GM12801 (cell line): Measurements from ENCODE around the gene CD82.

ENCODE experiments used
- TF ChIP-seq, protein P1 (sequence below): IDR thresholded peaks from one replicate; pipeline ENCODE4 v1.5.1; 2011; ENCODE audit warnings: control low read depth; ENCODE audit not compliant: insufficient read length; ENCODE audit errors: extremely low read depth

CD82 gene

DNA sequence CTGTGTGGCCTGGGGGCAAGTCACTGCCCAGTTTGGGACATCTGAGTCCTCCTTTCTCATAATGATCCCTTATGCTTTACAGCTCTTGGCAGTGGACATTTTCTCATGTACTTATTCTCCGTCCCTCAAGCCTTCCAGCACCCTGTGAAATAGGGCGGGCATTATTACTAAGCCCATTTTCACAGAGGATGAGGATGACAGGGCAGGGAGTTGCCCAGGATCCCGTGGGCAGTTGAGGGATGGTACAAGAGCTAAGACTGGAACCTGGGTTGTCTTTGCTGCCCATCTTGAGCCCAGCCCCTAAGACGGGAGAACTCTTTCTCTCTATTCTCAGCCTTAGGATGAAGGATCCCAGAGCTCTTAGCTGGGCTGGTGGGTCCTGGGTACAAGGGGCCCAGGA is 11.2 kb downstream of the CD82 start:
- TF ChIP-seq, protein P1, sequence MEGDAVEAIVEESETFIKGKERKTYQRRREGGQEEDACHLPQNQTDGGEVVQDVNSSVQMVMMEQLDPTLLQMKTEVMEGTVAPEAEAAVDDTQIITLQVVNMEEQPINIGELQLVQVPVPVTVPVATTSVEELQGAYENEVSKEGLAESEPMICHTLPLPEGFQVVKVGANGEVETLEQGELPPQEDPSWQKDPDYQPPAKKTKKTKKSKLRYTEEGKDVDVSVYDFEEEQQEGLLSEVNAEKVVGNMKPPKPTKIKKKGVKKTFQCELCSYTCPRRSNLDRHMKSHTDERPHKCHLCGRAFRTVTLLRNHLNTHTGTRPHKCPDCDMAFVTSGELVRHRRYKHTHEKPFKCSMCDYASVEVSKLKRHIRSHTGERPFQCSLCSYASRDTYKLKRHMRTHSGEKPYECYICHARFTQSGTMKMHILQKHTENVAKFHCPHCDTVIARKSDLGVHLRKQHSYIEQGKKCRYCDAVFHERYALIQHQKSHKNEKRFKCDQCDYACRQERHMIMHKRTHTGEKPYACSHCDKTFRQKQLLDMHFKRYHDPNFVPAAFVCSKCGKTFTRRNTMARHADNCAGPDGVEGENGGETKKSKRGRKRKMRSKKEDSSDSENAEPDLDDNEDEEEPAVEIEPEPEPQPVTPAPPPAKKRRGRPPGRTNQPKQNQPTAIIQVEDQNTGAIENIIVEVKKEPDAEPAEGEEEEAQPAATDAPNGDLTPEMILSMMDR = no peak

DNA sequence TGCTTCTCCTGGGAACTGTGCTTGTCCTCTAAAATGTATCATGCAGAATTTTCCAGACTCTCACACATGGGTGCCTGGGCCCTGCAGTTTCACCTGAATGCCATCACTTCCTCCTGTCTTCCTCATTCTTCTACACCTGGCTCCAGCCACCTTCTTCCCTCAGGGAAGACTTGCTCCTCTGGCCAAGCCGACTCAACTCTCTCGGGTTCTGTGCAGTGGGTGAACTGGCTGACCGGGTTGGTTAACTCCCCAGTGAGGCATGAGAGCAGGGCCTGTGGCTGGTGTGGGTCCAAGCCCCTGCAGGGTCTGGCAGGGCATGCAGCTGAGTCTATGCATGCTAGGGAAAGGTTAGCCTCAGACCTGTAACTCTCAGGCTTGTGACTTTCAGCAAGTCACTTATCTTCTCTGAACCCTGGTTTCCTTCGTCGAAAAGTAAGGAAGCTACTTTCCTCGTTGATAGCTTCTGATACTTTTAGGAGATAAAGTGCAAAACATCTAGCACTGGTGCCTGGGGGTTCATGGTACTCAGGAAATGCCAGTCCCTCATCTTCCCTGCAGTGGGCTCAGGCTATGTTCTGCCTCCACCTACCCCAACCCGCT is 11.9 kb downstream of the CD82 start:
- TF ChIP-seq, protein P1 = no peak

DNA sequence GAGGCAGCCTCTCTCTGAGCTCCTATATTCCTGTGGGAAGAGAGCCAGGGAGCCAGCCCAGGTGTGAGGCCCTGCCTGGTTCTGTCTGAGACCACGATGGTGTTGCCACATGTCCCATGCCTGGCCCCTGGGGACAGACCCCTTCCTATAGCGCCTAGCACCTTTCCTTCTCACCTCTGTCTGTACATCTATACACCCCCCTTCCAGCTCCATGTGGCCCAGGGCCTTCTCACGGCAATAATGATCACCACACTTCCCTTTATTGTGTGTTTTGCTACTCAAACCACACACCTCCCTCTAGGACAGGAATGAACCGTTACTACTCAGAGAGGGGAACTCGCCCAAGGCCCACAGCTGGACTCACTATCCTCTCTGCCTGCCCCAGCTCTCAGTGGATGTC is 12.8 kb downstream of the CD82 start:
- TF ChIP-seq, protein P1 = no peak

DNA sequence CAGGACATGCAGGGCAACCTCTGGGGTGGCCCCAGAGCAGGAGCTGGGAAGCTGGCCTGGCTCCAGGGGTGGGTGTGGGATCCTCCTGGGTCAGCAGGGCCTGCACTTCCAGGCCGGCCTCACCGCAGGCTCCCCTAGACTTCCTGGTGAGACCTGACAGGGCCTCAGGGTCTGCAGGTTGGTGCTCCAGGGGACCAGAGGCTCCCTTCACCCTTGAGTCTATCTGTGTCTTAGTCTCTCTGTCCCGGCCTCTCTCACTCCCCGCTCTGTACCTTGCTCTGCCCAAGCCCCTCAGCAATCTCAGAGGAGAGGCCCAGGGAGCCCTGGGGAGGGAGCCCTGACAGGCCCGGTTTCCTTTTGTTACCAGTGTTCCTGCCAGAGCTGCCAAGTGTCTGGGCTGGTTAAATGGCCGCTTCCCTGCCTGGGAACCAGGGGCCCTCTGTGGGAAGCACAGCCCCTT is 13.9 kb downstream of the CD82 start:
- TF ChIP-seq, protein P1 = no peak

DNA sequence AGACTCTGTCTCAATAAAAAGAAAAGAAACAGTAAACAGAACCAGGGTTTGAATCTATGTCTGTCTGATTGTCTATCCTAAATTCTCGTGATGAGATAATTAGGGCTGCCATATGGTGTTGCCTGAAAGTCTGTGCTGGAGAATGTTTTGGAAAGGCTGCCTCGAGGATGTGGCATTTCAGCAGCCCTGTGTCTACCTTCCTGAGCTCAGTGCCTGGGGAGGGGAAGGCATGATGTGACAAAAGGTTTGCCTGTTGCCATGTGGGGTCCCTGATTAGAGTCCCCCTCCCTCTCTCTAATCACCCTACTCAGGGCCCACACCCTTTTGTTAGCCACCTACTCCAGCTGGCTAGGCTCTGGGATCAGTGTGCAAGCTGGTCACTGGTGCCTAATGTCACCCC is 15.2 kb downstream of the CD82 start:
- TF ChIP-seq, protein P1 = no peak

DNA sequence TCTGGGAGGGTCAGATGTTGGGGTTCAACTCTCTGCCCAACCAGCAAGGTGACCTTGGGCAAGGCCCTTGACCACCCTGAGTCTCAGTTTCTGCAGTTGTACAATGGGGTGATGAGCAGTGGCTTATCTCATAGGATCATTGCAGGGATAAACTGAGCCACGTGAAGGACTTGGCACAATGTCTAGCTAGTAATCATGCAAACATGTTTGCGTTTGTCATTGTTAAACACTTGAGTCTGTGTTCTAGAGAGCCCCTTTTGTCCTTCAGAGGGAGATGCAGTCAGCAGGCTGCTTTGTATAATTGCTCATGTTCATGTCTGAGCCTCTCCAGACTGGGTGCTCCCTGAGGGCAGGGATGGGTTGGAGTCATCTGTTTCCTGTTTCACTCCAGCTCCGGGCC is 15.8 kb downstream of the CD82 start:
- TF ChIP-seq, protein P1 = no peak

DNA sequence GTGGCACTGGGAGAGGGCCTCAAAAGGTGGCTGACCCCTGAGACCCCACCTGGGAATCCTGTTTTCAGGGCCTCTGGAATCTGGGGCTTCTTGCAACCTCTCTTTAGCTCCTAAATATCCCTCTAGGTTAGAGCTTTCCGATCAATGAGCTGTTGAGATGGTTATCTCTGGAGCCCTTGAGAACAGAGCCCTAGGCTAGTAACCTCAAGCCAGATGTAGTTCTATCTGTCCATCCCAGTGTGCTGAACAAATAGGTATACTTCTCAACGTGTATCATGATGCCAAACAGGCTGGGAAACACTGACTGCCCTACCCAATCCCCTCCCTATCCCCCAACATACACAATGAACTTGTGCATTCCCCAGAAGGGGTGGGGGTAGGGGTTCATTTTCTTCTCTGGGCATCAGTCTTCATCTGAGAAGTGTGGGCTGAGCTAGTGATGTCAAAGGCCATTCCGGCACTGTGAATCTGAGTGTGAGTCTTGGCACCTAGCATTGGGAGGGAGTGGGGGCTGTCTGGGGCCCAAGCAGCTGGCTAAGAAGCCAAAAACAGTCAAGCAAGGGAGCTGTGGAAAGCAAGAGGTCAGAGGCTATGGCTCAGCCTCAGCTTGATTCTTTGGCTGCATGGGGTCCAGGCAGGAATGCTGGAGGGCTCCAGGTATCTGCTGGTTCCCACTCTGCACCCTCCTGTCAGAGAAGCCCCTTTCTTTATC is 17.3 kb downstream of the CD82 start:
- TF ChIP-seq, protein P1 = no peak
